BJ (cell line): ENCODE measurements around the gene PYGO1. TPM values are rescaled to one million over a fixed set of nuclear protein-coding genes. Genes with fewer than 3 reads are reported as not detected.

ENCODE experiments used
- CTCF ChIA-PET: fragments of 350-600 bp; formaldehyde crosslinking; extraction: SDS; loops from one replicate; lab custom pipeline; 2021; ENCODE audit warnings: antibody characterized with exemption, inconsistent platforms; lab: Yijun Ruan, JAX
- POLR2A ChIA-PET: fragments of 300-600 bp; sonication (Branson Sonifier 250); formaldehyde crosslinking; extraction: SDS; loops from one replicate; lab custom pipeline; 2021; ENCODE audit warnings: antibody characterized with exemption; lab: Charles Lee
- DNase-seq: peaks from one replicate; pipeline ENCODE4 v3.0.0-alpha.2; 2011; ENCODE audit warnings: low read depth
- H3K27me3 ChIP-seq: 2 replicates; pipeline ENCODE4 v1.6.0; 2011; ENCODE audit warnings: low read length; ENCODE audit not compliant: control insufficient read depth, insufficient read depth
- H3K36me3 ChIP-seq: 2 replicates; pipeline ENCODE4 v1.5.1; 2011; ENCODE audit warnings: low read length; ENCODE audit not compliant: control insufficient read depth, insufficient read depth
- H3K4me3 ChIP-seq: 2 replicates; pipeline ENCODE4 v1.5.1; 2011; ENCODE audit warnings: low read depth, mild to moderate bottlenecking, control low read depth, low read length
- polyA plus RNA-seq: library from polyadenylated mRNA; depleted of rRNA; stranded (reverse); fragments of >200 nt; gene quantifications from 2 replicates; pipeline ENCODE4 v1.2.3, GENCODE V29; 2011
- TF ChIP-seq, protein P1 (sequence below): IDR thresholded peaks from 2 replicates; pipeline ENCODE4 v1.5.1; 2011; ENCODE audit warnings: low read depth, mild to moderate bottlenecking, control low read depth, inconsistent platforms, low read length, moderate library complexity; ENCODE audit not compliant: insufficient read depth

The PYGO1 gene
- polyA plus RNA-seq, 1 experiment = 3.1 TPM

DNA sequence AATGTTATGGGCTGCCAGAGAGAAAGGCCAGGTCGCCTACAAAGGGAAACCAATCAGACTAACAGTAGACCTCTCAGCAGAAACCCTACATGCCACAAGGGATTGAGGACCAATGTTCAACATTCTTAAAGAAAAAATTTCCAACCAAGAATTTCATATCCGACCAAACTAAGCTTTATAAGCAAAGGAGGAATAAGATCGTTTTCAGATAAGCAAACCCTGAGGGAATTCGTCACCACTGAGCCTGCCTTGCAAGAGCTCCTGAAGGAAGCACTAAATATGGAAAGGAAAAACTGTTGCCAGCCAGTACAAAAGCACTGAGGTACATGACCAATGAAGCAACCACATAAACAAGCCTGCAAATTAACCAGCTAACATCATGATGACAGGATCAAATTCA, 33.1 kb downstream of the PYGO1 start:
- TF ChIP-seq, protein P1, sequence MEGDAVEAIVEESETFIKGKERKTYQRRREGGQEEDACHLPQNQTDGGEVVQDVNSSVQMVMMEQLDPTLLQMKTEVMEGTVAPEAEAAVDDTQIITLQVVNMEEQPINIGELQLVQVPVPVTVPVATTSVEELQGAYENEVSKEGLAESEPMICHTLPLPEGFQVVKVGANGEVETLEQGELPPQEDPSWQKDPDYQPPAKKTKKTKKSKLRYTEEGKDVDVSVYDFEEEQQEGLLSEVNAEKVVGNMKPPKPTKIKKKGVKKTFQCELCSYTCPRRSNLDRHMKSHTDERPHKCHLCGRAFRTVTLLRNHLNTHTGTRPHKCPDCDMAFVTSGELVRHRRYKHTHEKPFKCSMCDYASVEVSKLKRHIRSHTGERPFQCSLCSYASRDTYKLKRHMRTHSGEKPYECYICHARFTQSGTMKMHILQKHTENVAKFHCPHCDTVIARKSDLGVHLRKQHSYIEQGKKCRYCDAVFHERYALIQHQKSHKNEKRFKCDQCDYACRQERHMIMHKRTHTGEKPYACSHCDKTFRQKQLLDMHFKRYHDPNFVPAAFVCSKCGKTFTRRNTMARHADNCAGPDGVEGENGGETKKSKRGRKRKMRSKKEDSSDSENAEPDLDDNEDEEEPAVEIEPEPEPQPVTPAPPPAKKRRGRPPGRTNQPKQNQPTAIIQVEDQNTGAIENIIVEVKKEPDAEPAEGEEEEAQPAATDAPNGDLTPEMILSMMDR = no peak
- POLR2A ChIA-PET = no interaction called here
- no peak for DNase-seq
- Histone ChIP-seq H3K27me3 (no peaks in the 10 kb centered on the region), H3K4me3 (no peak overlapping the region), H3K36me3 (no peaks in the 10 kb centered on the region; the same call in 1 of the 2 replicates)
- CTCF ChIA-PET = interaction anchor here (0.7 kb wide), 1 partner anchor 11 kb away, joined by 4 read pairs; no protein-coding TSS in a partner anchor

DNA sequence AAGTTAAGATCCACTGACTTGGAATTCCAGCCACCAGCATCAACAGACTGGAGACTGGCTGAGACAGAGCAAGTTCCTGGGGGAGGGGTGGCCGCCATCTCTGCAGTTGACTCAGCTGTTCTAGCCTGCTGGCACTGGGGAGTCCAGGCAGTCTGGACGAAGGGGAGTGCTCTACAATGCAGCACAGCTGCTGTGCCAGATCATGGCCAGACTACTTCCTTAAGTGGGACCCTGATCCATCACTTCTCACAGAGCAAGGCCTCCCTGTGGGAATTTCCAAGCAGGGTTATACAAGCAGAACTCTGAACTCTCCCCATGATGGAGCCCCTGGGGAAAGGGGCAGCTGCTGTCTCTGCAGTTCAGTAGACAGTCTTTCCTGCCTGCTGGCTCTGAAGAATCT, 35.2 kb downstream of the PYGO1 start:
- POLR2A ChIA-PET = no interaction called here
- Histone ChIP-seq H3K4me3 (no peak overlapping the region), H3K36me3 (no peaks in the 10 kb centered on the region; the same call in 1 of the 2 replicates), H3K27me3 (no peaks in the 10 kb centered on the region)
- CTCF ChIA-PET = interaction anchor here (1.5 kb wide), 1 partner anchor 10 kb away, joined by 4 read pairs; no protein-coding TSS in a partner anchor
- DNase-seq = no peak
- TF ChIP-seq, protein P1 = no peak

DNA sequence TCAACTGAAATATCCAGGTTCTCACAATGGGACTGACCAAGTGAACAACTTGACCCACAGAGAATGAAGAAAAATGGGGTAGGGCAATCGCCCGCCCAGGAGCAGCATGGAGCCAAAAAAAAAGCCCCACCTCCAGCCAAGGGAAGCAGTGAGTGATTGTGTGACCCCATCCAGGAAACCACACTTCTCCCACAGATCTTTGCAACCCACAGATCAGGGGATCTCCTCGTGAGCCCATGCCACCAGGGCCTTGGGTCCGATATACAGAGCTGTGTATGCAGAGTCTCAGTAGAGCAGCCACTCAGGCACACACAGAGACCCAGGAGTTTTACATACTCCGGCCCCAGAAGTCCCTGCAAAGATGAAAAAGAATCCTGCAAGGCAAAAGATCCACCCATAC, 35.7 kb downstream of the PYGO1 start:
- POLR2A ChIA-PET = no interaction called here
- TF ChIP-seq, protein P1 = no peak
- DNase-seq = no peak
- Histone ChIP-seq H3K27me3 (no peaks in the 10 kb centered on the region), H3K4me3 (no peak overlapping the region), H3K36me3 (no peaks in the 10 kb centered on the region; the same call in 1 of the 2 replicates)
- CTCF ChIA-PET = interaction anchor here (1.5 kb wide), 1 partner anchor 10 kb away, joined by 4 read pairs; no protein-coding TSS in a partner anchor

DNA sequence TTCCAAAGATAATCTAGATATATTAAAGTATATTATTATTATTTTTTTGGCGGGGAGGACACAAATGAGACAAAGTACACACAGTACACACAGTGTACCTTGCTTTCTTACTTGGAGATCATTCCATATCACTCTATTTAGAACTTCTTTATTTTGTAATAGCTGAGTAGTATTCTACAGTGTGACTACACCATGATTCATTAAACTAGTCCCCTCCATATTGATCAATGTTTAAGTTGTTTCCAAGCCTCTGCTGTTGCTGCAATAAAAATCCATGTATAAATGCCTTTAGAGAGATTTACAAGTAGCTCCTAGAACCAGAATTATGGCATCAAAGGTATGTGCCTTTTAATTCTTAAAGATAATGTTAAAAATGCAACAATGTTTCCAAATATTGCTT, 38.8 kb downstream of the PYGO1 start:
- TF ChIP-seq, protein P1 = no peak
- ChIA-PET POLR2A (interaction anchor here (0.5 kb wide), 1 partner anchor 48 kb away, joined by 5 read pairs; no protein-coding TSS in a partner anchor), CTCF (no interaction called here)
- H3K27me3 ChIP-seq = no peaks in the 10 kb centered on the region
- H3K36me3 ChIP-seq = peaks cover 3% of the 10 kb centered on the region
- no peak for DNase-seq
- H3K4me3 ChIP-seq = no peak overlapping the region

DNA sequence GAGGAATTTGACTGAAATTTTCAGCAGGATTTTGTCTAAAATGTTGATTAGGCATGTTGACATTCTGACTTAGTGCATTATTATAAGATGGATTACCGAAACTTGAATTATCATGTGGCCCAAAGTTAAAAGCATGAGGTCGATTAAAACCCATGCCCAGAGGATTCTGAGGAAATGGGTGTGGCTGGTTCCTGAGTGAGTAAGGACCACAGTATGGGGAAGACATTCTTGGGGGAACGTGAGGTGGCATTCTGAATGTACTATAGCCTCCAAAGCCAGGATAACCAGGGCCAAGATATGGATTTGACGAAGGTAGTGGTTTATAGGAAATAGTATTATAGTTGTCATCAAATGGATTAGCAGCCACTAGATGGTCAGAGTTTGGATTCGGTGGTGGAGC, 41.4 kb downstream of the PYGO1 start:
- ChIA-PET CTCF (no interaction called here), POLR2A (no interaction called here)
- TF ChIP-seq, protein P1 = no peak
- DNase-seq = no peak
- no peak overlapping the region for H3K4me3 ChIP-seq
- no peaks in the 10 kb centered on the region for H3K27me3 ChIP-seq
- H3K36me3 ChIP-seq = peaks cover 3% of the 10 kb centered on the region; the same call in 1 of the 2 replicates
